ENCODE data around the gene BICRAL.

Gene BICRAL

GRCh38 chr6:42896178-42896719 is 114.4 kb downstream of the BICRAL start:
- H4K91ac ChIP-seq (ENCODE audit: low read depth, low read length, poor library complexity), result no peak overlapping the region
- H3K18ac ChIP-seq (ENCODE audit: low read length), result no peak overlapping the region
- H3K79me1 ChIP-seq (ENCODE audit: low read depth, low read length), result no peaks in the 10 kb centered on the region
- no peak overlapping the region for H3K14ac ChIP-seq (ENCODE audit: low read length)
- H2BK5ac ChIP-seq (ENCODE audit: low read length), result no peak overlapping the region
- H3K27ac ChIP-seq (replicated peaks; ENCODE audit: low read length), result no peak overlapping the region
- no peaks in the 10 kb centered on the region for H3K9me3 ChIP-seq (replicated peaks in 1 of 2; ENCODE audit: control insufficient read depth in 2 of 2, insufficient read depth in 1 of 2, low read depth in 1 of 2, low read length in 2 of 2)
- H3K4me2 ChIP-seq (ENCODE audit: insufficient read depth, low read length, poor library complexity, severe bottlenecking), result no peak overlapping the region
- H3K36me3 ChIP-seq (replicated peaks in 1 of 2; ENCODE audit: control insufficient read depth in 2 of 2, insufficient read depth in 2 of 2, low read length in 2 of 2), result no peaks in the 10 kb centered on the region
- no peaks in the 10 kb centered on the region for H3K27me3 ChIP-seq (ENCODE audit: control insufficient read depth in 3 of 3, insufficient read depth in 3 of 3, low read depth in 1 of 3, low read length in 3 of 3)
- no peak overlapping the region for H4K8ac ChIP-seq (ENCODE audit: low read depth, low read length)
- no peak overlapping the region for H3K23ac ChIP-seq (ENCODE audit: low read depth, low read length, poor library complexity)
- no peak overlapping the region for H2BK15ac ChIP-seq (ENCODE audit: low read length)
- no peak overlapping the region for H3K4me3 ChIP-seq (ENCODE audit: low read length in 2 of 2)
- H2AFZ ChIP-seq (ENCODE audit: low read length), result no peak overlapping the region
- DNase-seq (ENCODE audit: low spot score), result no peak
- H3K4ac ChIP-seq (ENCODE audit: low read length), result no peak overlapping the region
- no peak overlapping the region for H3K9ac ChIP-seq (ENCODE audit: low read depth, low read length, poor library complexity)
- no CpG with 5 or more reads among the region's 10 CpGs for WGBS, 2 donors (ENCODE audit: extremely low coverage in 2 of 2, insufficient read length in 2 of 2, insufficient replicate concordance in 1 of 2)
- no peak overlapping the region for H2BK120ac ChIP-seq (ENCODE audit: low read depth, low read length)
- no peak overlapping the region for H2AK5ac ChIP-seq (ENCODE audit: low read depth, low read length)
- H2BK12ac ChIP-seq (ENCODE audit: low read length), result no peak overlapping the region
- peaks cover 2 to 4% of the 10 kb centered on the region in 2 donors for H3K4me1 ChIP-seq (ENCODE audit: control insufficient read depth in 2 of 2, insufficient read depth in 1 of 2, low read depth in 1 of 2, low read length in 2 of 2)

- H3K79me1 ChIP-seq (ENCODE audit: low read depth, low read length), result no peaks in the 10 kb centered on the region
- H2AFZ ChIP-seq (ENCODE audit: low read length), result peak overlapping the region; percentile 46
- H3K4me1 ChIP-seq (ENCODE audit: control insufficient read depth in 2 of 2, insufficient read depth in 1 of 2, low read depth in 1 of 2, low read length in 2 of 2), result peaks cover 3 to 7% of the 10 kb centered on the region in 2 donors
- no peak overlapping the region for H3K14ac ChIP-seq (ENCODE audit: low read length)
- H3K18ac ChIP-seq (ENCODE audit: low read length), result no peak overlapping the region
- H2BK120ac ChIP-seq (ENCODE audit: low read depth, low read length), result no peak overlapping the region
- H3K4ac ChIP-seq (ENCODE audit: low read length), result no peak overlapping the region
- no peak overlapping the region for H4K91ac ChIP-seq (ENCODE audit: low read depth, low read length, poor library complexity)
- no peaks in the 10 kb centered on the region for H3K27me3 ChIP-seq (ENCODE audit: control insufficient read depth in 3 of 3, insufficient read depth in 3 of 3, low read depth in 1 of 3, low read length in 3 of 3)
- no peak overlapping the region for H4K8ac ChIP-seq (ENCODE audit: low read depth, low read length)
- H2AK5ac ChIP-seq (ENCODE audit: low read depth, low read length), result no peak overlapping the region
- DNase-seq (ENCODE audit: low spot score), result peak; percentile 67
- whole genome bisulfite sequencing, 2 donors (ENCODE audit: extremely low coverage in 2 of 2, insufficient read length in 2 of 2, insufficient replicate concordance in 1 of 2), result no CpG with 5 or more reads among the region's 10 CpGs
- no peak overlapping the region for H3K27ac ChIP-seq (replicated peaks; ENCODE audit: low read length)
- no peak overlapping the region for H3K4me2 ChIP-seq (ENCODE audit: insufficient read depth, low read length, poor library complexity, severe bottlenecking)
- no peak overlapping the region for H2BK5ac ChIP-seq (ENCODE audit: low read length)
- H2BK12ac ChIP-seq (ENCODE audit: low read length), result no peak overlapping the region
- H3K36me3 ChIP-seq (replicated peaks in 1 of 2; ENCODE audit: control insufficient read depth in 2 of 2, insufficient read depth in 2 of 2, low read length in 2 of 2), result no peaks in the 10 kb centered on the region
- H3K4me3 ChIP-seq (ENCODE audit: low read length in 2 of 2), result no peak overlapping the region
- H3K9ac ChIP-seq (ENCODE audit: low read depth, low read length, poor library complexity), result no peak overlapping the region
- no peak overlapping the region for H3K23ac ChIP-seq (ENCODE audit: low read depth, low read length, poor library complexity)
- no peaks in the 10 kb centered on the region for H3K9me3 ChIP-seq (replicated peaks in 1 of 2; ENCODE audit: control insufficient read depth in 2 of 2, insufficient read depth in 1 of 2, low read depth in 1 of 2, low read length in 2 of 2)
- no peak overlapping the region for H2BK15ac ChIP-seq (ENCODE audit: low read length)
Measured at GRCh38 chr6:42898891-42899361, 117.1 kb downstream of the BICRAL start.

- Histone ChIP-seq H3K36me3 (replicated peaks in 1 of 2; ENCODE audit: control insufficient read depth in 2 of 2, insufficient read depth in 2 of 2, low read length in 2 of 2) (no peaks in the 10 kb centered on the region), H2BK5ac (ENCODE audit: low read length) (no peak overlapping the region), H3K79me1 (ENCODE audit: low read depth, low read length) (no peaks in the 10 kb centered on the region), H3K4me2 (ENCODE audit: insufficient read depth, low read length, poor library complexity, severe bottlenecking) (no peak overlapping the region), H3K9me3 (replicated peaks in 1 of 2; ENCODE audit: control insufficient read depth in 2 of 2, insufficient read depth in 1 of 2, low read depth in 1 of 2, low read length in 2 of 2) (no peaks in the 10 kb centered on the region), H3K18ac (ENCODE audit: low read length) (no peak overlapping the region), H3K27me3 (ENCODE audit: control insufficient read depth in 3 of 3, insufficient read depth in 3 of 3, low read depth in 1 of 3, low read length in 3 of 3) (no peaks in the 10 kb centered on the region), H2BK120ac (ENCODE audit: low read depth, low read length) (no peak overlapping the region), H3K4ac (ENCODE audit: low read length) (no peak overlapping the region), H2BK15ac (ENCODE audit: low read length) (no peak overlapping the region), H3K4me1 (ENCODE audit: control insufficient read depth in 2 of 2, insufficient read depth in 1 of 2, low read depth in 1 of 2, low read length in 2 of 2) (peaks cover 3 to 7% of the 10 kb centered on the region in 2 donors), H2AFZ (ENCODE audit: low read length) (peak overlapping the region; percentile 46), H4K8ac (ENCODE audit: low read depth, low read length) (no peak overlapping the region), H3K27ac (replicated peaks; ENCODE audit: low read length) (no peak overlapping the region), H2BK12ac (ENCODE audit: low read length) (no peak overlapping the region), H3K14ac (ENCODE audit: low read length) (no peak overlapping the region), H3K4me3 (ENCODE audit: low read length in 2 of 2) (no peak overlapping the region), H4K91ac (ENCODE audit: low read depth, low read length, poor library complexity) (no peak overlapping the region), H2AK5ac (ENCODE audit: low read depth, low read length) (no peak overlapping the region), H3K9ac (ENCODE audit: low read depth, low read length, poor library complexity) (no peak overlapping the region), H3K23ac (ENCODE audit: low read depth, low read length, poor library complexity) (no peak overlapping the region)
- DNase-seq (ENCODE audit: low spot score), result no peak
- no CpG with 5 or more reads among the region's 8 CpGs for WGBS, 2 donors (ENCODE audit: extremely low coverage in 2 of 2, insufficient read length in 2 of 2, insufficient replicate concordance in 1 of 2)
Measured at GRCh38 chr6:42899871-42900270, 118.0 kb downstream of the BICRAL start.

- Histone ChIP-seq H3K23ac (ENCODE audit: low read depth, low read length, poor library complexity) (no peak overlapping the region), H4K91ac (ENCODE audit: low read depth, low read length, poor library complexity) (no peak overlapping the region), H3K4me2 (ENCODE audit: insufficient read depth, low read length, poor library complexity, severe bottlenecking) (no peak overlapping the region), H3K9ac (ENCODE audit: low read depth, low read length, poor library complexity) (no peak overlapping the region), H2AFZ (ENCODE audit: low read length) (peak overlapping the region; percentile 80), H2BK15ac (ENCODE audit: low read length) (no peak overlapping the region), H3K4me1 (ENCODE audit: control insufficient read depth in 2 of 2, insufficient read depth in 1 of 2, low read depth in 1 of 2, low read length in 2 of 2) (peaks cover 3 to 7% of the 10 kb centered on the region in 2 donors), H3K79me1 (ENCODE audit: low read depth, low read length) (no peaks in the 10 kb centered on the region), H3K36me3 (replicated peaks in 1 of 2; ENCODE audit: control insufficient read depth in 2 of 2, insufficient read depth in 2 of 2, low read length in 2 of 2) (no peaks in the 10 kb centered on the region), H2BK5ac (ENCODE audit: low read length) (no peak overlapping the region), H2AK5ac (ENCODE audit: low read depth, low read length) (no peak overlapping the region), H2BK12ac (ENCODE audit: low read length) (no peak overlapping the region), H3K27ac (replicated peaks; ENCODE audit: low read length) (no peak overlapping the region), H3K4ac (ENCODE audit: low read length) (no peak overlapping the region), H3K9me3 (replicated peaks in 1 of 2; ENCODE audit: control insufficient read depth in 2 of 2, insufficient read depth in 1 of 2, low read depth in 1 of 2, low read length in 2 of 2) (no peaks in the 10 kb centered on the region), H3K18ac (ENCODE audit: low read length) (no peak overlapping the region), H3K27me3 (ENCODE audit: control insufficient read depth in 3 of 3, insufficient read depth in 3 of 3, low read depth in 1 of 3, low read length in 3 of 3) (no peaks in the 10 kb centered on the region), H2BK120ac (ENCODE audit: low read depth, low read length) (no peak overlapping the region), H3K4me3 (ENCODE audit: low read length in 2 of 2) (no peak overlapping the region), H3K14ac (ENCODE audit: low read length) (no peak overlapping the region), H4K8ac (ENCODE audit: low read depth, low read length) (no peak overlapping the region)
- peak; percentile 83 for DNase-seq (ENCODE audit: low spot score)
- no CpG with 5 or more reads among the region's 11 CpGs for WGBS, 2 donors (ENCODE audit: extremely low coverage in 2 of 2, insufficient read length in 2 of 2, insufficient replicate concordance in 1 of 2)
Measured at GRCh38 chr6:42901538-42901957, 119.7 kb downstream of the BICRAL start.

Data from neuronal stem cell (in vitro differentiated cells).